AG04450 (cell line): ENCODE data around the gene NDUFB3. TPM values are rescaled to one million over a fixed set of nuclear protein-coding genes. Genes with fewer than 3 reads are reported as not detected.

ENCODE experiments used
- CTCF ChIA-PET: fragments of 300-600, 350-600 bp; formaldehyde crosslinking; extraction: SDS; loops from one replicate; lab custom pipeline; 2022; ENCODE audit warnings: antibody characterized with exemption, inconsistent platforms; lab: Charles Lee
- POLR2A ChIA-PET: fragments of 350-600 bp; formaldehyde crosslinking; extraction: SDS; loops from one replicate; lab custom pipeline; 2021; ENCODE audit warnings: antibody characterized with exemption, inconsistent platforms; lab: Yijun Ruan, JAX
- DNase-seq: peaks from one replicate; pipeline ENCODE4 v3.0.0-alpha.2; 2011; ENCODE audit warnings: low read depth, low spot score
- H3K27ac ChIP-seq: one replicate; pipeline ENCODE4 v1.5.1; 2012; ENCODE audit warnings: low read depth, low read length, control low read depth
- H3K27me3 ChIP-seq: one replicate; pipeline ENCODE4 v1.6.0; 2012; ENCODE audit warnings: low read length; ENCODE audit not compliant: control insufficient read depth, insufficient read depth
- H3K4me3 ChIP-seq: 2 replicates; pipeline ENCODE4 v1.5.1; 2011; ENCODE audit warnings: mild to moderate bottlenecking, low read depth, low read length, control low read depth
- H3K9me3 ChIP-seq: 2 replicates; pipeline ENCODE4 v1.5.1; 2012; ENCODE audit warnings: low read length; ENCODE audit not compliant: control insufficient read depth, insufficient read depth
- CTCF ChIP-seq: IDR thresholded peaks from 2 replicates; pipeline ENCODE4 v1.5.1; 2011; ENCODE audit warnings: low read depth, low read length, control low read depth, inconsistent platforms
- polyA plus RNA-seq: library from polyadenylated mRNA; depleted of rRNA; stranded (reverse); fragments of >200 nt; gene quantifications from 2 replicates; pipeline ENCODE4 v1.2.3, GENCODE V29; 2011; rRNA removed
- small RNA-seq: library from RNA; depleted of rRNA; stranded (forward); fragments of <200 nt; gene quantifications from one replicate; pipeline ENCODE3, GENCODE V24; 2012; ENCODE audit warnings: low read depth; ENCODE audit not compliant: insufficient read length

NDUFB3 gene
- polyA plus RNA-seq, 1 experiment: 121 TPM

DNA sequence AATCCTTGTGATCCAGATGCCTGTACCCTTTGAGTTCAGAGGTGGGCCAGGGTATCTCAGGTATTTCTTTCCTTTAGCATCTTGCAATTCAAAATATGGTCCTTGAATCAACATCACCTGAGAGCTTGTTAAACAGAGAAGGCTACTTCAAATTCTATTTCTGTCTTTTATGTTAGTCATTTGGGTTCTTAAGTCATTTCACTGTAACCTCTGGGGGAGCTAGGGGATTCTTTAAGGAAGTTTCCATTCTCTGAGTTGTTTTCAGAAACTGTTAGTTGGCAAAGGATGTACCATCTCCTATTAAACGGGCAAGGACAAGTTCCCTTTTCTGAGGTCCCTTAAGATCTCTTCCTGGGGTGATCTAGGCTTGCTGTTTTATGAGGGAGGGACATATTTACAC is 60.7 kb downstream of the NDUFB3 start:
- H3K27ac ChIP-seq: no peak overlapping the region
- ChIA-PET POLR2A (no interaction called here), CTCF (no interaction called here)
- no peaks in the 10 kb centered on the region for H3K27me3 ChIP-seq
- peaks cover 4% of the 10 kb centered on the region; the same call in 1 of the 2 replicates for H3K9me3 ChIP-seq
- no peak for DNase-seq
- TF ChIP-seq CTCF: no peak
- no peak overlapping the region for H3K4me3 ChIP-seq

Small RNAs within 50 kb of the gene (small RNA-seq; reads per million reads assigned to genes)
- gene RNU6-1206P: not detected

Other genes starting within 250 kb of the NDUFB3 start
- 66.0 and 103 TPM in 2 replicates for gene CLK1, start 207.3 kb upstream of the NDUFB3 start, polyA plus RNA-seq
- 31.0 and 40.8 TPM in 2 replicates for gene PPIL3, start 182.9 kb upstream of the NDUFB3 start, polyA plus RNA-seq
- 36.6 and 38.7 TPM in 2 replicates for gene NIF3L1, start 182.6 kb upstream of the NDUFB3 start, polyA plus RNA-seq
- 4.7 and 4.9 TPM in 2 replicates for gene ORC2, start 108.3 kb upstream of the NDUFB3 start, polyA plus RNA-seq
- gene HYCC2, start 330 bp upstream of the NDUFB3 start, polyA plus RNA-seq: 4.5 and 6.1 TPM in 2 replicates
- 32.7 and 36.3 TPM in 2 replicates for gene CFLAR, start 44.2 kb downstream of the NDUFB3 start, polyA plus RNA-seq
- 1.5 and 2.6 TPM in 2 replicates for gene CASP10, start 111.1 kb downstream of the NDUFB3 start, polyA plus RNA-seq
- gene CASP8, start 188.5 kb downstream of the NDUFB3 start, polyA plus RNA-seq: 17.4 and 20.8 TPM in 2 replicates